ENCODE data around the gene HDAC9. TPM values are rescaled to one million over a fixed set of nuclear protein-coding genes. Genes with fewer than 3 reads are reported as not detected.

The HDAC9 gene
- total RNA-seq, 1 experiment from 2014 or later: 17.1 TPM

- DNase-seq (ENCODE audit: low read depth, low spot score): no peak
- Histone ChIP-seq H3K36me3 (ENCODE audit: control insufficient read depth, insufficient read depth, low read length) (no peaks in the 10 kb centered on the region), H3K4me3 (ENCODE audit: low read depth in 2 of 2, low read length in 2 of 2) (no peak overlapping the region), H3K4me1 (ENCODE audit: control insufficient read depth, insufficient read depth, low read length) (no peaks in the 10 kb centered on the region), H3K27me3 (ENCODE audit: control insufficient read depth, insufficient read depth, low read length) (no peaks in the 10 kb centered on the region), H3K9me3 (ENCODE audit: control insufficient read depth, insufficient read depth, low read depth, low read length) (no peaks in the 10 kb centered on the region), H3K27ac (ENCODE audit: low read length) (no peak overlapping the region)
- TF ChIP-seq CTCF (IDR thresholded peaks at IDR 0.05) (no peak), REST (IDR thresholded peaks at IDR 0.05; ENCODE audit: insufficient read depth in 1 of 2, low read depth in 2 of 2, low read length in 1 of 2) (no peak), TCF7L2 (IDR thresholded peaks at IDR 0.05; ENCODE audit: low read depth, low read length) (no peak), SIN3A (IDR thresholded peaks at IDR 0.05; ENCODE audit: borderline replicate concordance, insufficient read depth, low read depth, low read length) (no peak), POLR2AphosphoS5 (IDR thresholded peaks at IDR 0.05; ENCODE audit: low read depth, low read length) (no peak)
- POLR2A ChIA-PET: interaction anchor here (0.6 kb wide), 1 partner anchor 1548 kb away, joined by 5 read pairs; no protein-coding TSS in a partner anchor
- CTCF ChIA-PET: no interaction called here
- intact Hi-C loops (cut with micrococcal nuclease; ENCODE audit: unreplicated experiment): no loop called here
- no peak for ATAC-seq
- BruUV-seq (replicated peaks): no TSS peak
- in situ Hi-C loops (cut with HindIII; ENCODE audit: low pct_unique_long_range_greater_than_20kb, low sequenced_read_pairs): no loop called here
Measured at GRCh38 chr7:18845700-18846099, 350.2 kb downstream of the HDAC9 start.

GRCh38 chr7:18846765-18847215 is 351.2 kb downstream of the HDAC9 start:
- no peak for ATAC-seq
- no peak for DNase-seq (ENCODE audit: low read depth, low spot score)
- in situ Hi-C loops (cut with HindIII; ENCODE audit: low pct_unique_long_range_greater_than_20kb, low sequenced_read_pairs) (no loop called here), intact Hi-C loops (cut with micrococcal nuclease; ENCODE audit: unreplicated experiment) (no loop called here)
- ChIA-PET POLR2A (no interaction called here), CTCF (no interaction called here)
- TF ChIP-seq POLR2AphosphoS5 (IDR thresholded peaks at IDR 0.05; ENCODE audit: low read depth, low read length) (no peak), REST (IDR thresholded peaks at IDR 0.05; ENCODE audit: insufficient read depth in 1 of 2, low read depth in 2 of 2, low read length in 1 of 2) (no peak), TCF7L2 (IDR thresholded peaks at IDR 0.05; ENCODE audit: low read depth, low read length) (no peak), CTCF (IDR thresholded peaks at IDR 0.05) (no peak), SIN3A (IDR thresholded peaks at IDR 0.05; ENCODE audit: borderline replicate concordance, insufficient read depth, low read depth, low read length) (no peak)
- no peak overlapping the region for H3K27ac ChIP-seq (ENCODE audit: low read length)
- no peaks in the 10 kb centered on the region for H3K9me3 ChIP-seq (ENCODE audit: control insufficient read depth, insufficient read depth, low read depth, low read length)
- H3K27me3 ChIP-seq (ENCODE audit: control insufficient read depth, insufficient read depth, low read length): no peaks in the 10 kb centered on the region
- no peaks in the 10 kb centered on the region for H3K36me3 ChIP-seq (ENCODE audit: control insufficient read depth, insufficient read depth, low read length)
- no peaks in the 10 kb centered on the region for H3K4me1 ChIP-seq (ENCODE audit: control insufficient read depth, insufficient read depth, low read length)
- no TSS peak for BruUV-seq (replicated peaks)
- no peak overlapping the region for H3K4me3 ChIP-seq (ENCODE audit: low read depth in 2 of 2, low read length in 2 of 2)
